GM18505 (cell line): ENCODE results near the gene CPEB3.
A peak's percentile ranks its signal among the peaks of the same experiment; 100 is the strongest.

Experiments used
- ATAC-seq: cut with Tn5 transposase; IDR thresholded peaks from one replicate; pipeline ENCODE4 v1.9.1; 2021; ENCODE audit not compliant: unreplicated experiment
- POLR2A ChIP-seq: IDR thresholded peaks from 4 replicates; pipeline ENCODE4 v1.6.1; 2011; ENCODE audit warnings: borderline replicate concordance; ENCODE audit not compliant: insufficient read depth, insufficient read length; ENCODE audit errors: extremely low read depth

Gene CPEB3

DNA sequence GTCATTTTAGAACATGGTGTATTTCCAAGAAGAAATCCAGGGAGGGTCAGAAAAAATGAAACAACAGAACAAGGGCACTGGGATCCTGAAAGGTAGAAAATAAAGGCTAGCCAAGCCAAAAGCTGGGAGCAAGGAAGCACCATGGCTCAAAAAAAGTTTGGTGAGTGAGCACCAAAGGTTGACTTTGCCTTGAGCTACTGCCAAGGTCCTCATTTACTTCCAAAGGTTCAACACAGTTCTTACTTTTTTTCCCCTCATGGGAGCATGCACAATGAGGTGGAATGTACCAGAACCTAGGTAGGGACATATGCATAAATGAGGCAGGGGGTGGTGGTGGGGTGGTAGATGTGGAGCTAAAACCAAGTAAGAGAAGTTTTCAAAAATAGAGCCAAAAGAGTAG is 182.8 kb downstream of the CPEB3 start:
- ATAC-seq: no peak
- no peak for TF ChIP-seq POLR2A

GRCh38 chr10:92103376-92104090 is 187.3 kb downstream of the CPEB3 start:
- ATAC-seq: no peak
- TF ChIP-seq POLR2A: no peak

DNA sequence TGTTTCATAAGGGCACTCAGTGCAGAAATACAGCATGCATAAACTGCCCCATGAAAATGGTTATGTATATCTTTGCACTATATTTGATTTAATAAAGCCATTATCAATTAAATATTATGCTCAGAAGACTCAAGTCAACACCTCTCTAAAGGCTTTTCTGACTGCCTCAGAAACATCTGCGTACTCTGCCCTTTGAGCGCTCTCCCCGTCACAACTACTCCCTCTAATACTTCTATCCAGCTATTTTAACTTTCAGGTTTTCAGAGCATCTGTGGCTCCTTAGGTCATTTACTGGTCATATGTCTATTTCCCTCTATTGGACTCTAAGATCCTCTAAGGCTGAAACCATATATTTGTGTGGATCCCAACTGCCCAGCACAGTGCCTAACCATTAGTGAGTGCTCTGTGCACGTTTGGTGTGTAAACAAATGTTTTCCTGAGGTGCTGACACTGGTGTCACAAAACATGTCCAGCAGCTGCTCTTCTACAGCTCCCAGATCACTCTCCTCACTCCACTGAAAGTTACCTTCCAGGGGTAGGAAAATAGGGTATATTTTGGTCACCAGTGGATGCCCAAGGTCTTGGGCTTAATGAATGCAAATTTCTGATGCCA is 188.2 kb downstream of the CPEB3 start:
- no peak for ATAC-seq
- TF ChIP-seq POLR2A: no peak

DNA sequence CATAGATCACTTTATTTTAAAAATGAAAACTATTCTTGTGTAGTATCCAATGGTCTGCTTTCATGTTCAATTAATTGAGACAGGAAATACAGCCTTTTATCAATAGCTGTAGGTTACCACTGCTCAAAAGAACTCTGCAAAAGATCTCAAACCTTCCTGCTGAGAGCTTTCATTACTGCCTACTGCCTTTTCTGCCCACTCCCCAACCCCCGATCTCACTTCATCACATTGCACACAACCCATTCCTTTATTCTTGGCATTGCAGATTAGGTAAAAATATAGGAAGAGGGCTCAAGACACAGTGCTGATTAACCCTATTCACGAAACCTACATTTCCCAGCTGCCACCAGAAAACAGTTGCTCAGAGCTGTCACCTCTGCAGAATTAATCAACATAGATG is 195.9 kb downstream of the CPEB3 start:
- no peak for ATAC-seq
- no peak for TF ChIP-seq POLR2A

GRCh38 chr10:92091965-92092364 is 198.9 kb downstream of the CPEB3 start:
- no peak for TF ChIP-seq POLR2A
- ATAC-seq: no peak

GRCh38 chr10:92087750-92088395 is 203.0 kb downstream of the CPEB3 start:
- TF ChIP-seq POLR2A: no peak
- ATAC-seq: peak; percentile 94

DNA sequence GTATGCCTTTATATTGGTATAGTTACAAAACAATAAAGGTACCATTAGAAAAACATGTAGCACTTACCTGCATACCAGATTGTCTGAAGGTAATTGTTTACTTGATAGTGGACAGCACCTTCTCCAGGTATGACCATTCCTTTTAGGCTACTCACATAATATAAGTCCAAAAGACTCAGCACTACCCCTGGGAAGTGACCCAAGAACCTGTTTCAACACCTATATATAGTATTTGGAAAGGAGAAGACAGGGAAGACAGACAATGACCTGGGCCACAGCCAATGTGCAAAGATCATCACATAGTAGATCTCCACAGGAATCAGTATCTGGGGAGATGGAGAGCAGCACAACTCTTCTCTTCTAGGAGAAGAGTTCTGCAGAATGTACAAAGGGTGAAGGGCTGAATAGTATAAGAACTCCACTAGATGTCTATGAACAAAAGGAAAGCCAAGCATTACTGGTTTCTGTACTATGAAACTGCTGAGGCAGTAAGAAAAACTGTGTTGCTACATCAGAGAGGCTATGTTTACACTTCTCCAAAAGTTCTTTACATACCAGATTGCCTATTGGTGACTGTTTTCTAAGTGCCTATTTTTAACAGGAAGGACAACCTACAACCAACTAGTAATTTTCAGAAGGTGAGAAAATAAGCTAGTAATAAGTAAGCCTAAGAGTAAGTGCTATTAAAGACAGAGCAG is 208.1 kb downstream of the CPEB3 start:
- no peak for TF ChIP-seq POLR2A
- ATAC-seq: no peak

DNA sequence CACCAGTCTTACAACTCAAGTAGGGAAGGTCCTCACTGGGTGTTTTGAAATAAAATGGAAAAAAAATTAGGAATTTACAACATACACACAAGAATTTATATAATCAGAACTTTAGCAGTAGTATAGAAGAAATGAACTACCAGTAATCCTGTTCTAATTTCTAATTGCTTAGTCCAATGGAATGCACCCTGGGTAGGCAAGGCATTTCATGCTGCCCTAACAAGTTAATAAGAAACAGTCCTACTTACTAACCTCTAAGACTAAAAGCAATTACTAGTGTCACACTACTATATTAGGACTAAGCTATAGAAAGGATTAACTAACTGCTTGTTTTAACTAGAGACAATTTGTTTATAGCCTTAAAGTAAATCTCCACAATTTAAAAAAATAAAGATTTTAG is 209.2 kb downstream of the CPEB3 start:
- no peak for TF ChIP-seq POLR2A
- no peak for ATAC-seq

- no peak for ATAC-seq
- TF ChIP-seq POLR2A: no peak
Observed at GRCh38 chr10:92080244-92080643, 210.6 kb downstream of the CPEB3 start.

DNA sequence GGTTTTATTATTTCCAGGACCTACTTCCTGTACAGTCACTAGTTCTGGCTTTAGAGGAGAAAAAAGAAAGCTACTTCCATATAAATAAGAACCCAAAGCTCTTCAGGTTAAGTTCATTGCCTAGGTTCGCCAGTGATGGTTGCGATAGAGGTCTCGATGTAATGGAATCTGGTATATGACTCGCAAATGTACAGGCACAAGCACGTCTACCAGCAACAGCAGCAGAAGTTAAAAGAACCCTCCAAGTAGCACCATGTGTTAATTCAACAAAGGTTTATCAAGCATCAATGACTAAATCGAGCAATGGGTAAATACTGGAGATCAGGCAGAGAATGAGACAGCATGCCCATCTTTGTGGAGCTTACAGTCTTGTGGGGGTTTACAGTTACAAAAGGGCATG is 211.9 kb downstream of the CPEB3 start:
- no peak for TF ChIP-seq POLR2A
- no peak for ATAC-seq

DNA sequence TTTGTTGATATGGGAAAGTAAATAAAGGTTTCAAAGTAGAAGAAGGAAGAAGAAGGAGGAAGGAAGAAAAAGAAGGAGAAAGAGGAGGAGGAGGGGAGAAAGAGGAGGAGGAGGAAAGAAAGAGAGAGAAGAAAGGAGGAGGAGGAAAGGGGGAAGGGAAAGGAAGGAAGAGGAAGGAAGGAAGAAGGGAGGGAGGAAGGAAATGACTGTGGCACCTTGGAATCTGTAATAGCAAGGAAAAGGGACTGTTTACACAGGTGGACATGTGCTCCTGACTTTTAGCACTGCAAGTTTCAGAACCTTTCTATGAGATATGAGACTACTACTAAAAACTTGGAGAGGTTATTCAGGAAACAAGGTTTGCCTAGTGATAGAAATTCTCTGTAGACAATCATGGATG is 214.2 kb downstream of the CPEB3 start:
- TF ChIP-seq POLR2A: no peak
- no peak for ATAC-seq

DNA sequence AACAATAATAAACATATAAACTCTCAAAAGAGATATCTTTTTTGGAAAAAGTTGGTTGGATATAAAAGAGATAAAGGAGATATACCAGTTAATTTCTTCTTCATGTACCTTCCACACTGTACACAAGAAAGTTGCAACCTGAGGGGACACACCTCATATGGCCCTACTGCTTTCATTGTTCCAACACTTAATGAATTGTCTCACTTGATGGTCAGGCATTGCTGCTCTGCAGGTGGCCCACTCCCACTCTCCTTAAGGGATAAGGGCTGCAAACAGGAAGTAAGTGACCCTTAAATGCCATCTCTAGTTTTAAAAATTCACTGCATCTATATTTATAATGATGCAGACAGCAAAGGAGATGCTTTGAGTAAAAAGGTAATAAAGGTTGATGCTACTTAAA is 215.0 kb downstream of the CPEB3 start:
- no peak for ATAC-seq
- TF ChIP-seq POLR2A: no peak

GRCh38 chr10:92074126-92074887 is 216.6 kb downstream of the CPEB3 start:
- no peak for TF ChIP-seq POLR2A
- no peak for ATAC-seq
